H9 (cell line): ENCODE measurements around the gene EEF2K. TPM values are rescaled to one million over a fixed set of nuclear protein-coding genes. Genes with fewer than 3 reads are reported as not detected.

Experiments
- DNase-seq: peaks from one replicate; pipeline ENCODE4 v3.0.0-alpha.2; 2017
- H2AFZ ChIP-seq: one replicate; pipeline ENCODE4 v1.6.1; 2013; ENCODE audit warnings: mild to moderate bottlenecking, low read length, control low read depth, moderate library complexity
- H2AK5ac ChIP-seq: 2 replicates; pipeline ENCODE4 v1.6.1; 2013; ENCODE audit warnings: low read length, control low read depth, mixed read lengths; ENCODE audit not compliant: insufficient read length
- H2BK120ac ChIP-seq: one replicate; pipeline ENCODE4 v1.6.1; 2013; ENCODE audit warnings: low read depth, mild to moderate bottlenecking, low read length, control low read depth, inconsistent platforms; ENCODE audit not compliant: poor library complexity, severe bottlenecking
- H2BK12ac ChIP-seq: 2 replicates; pipeline ENCODE4 v1.6.1; 2013; ENCODE audit warnings: low read length, control low read depth, mixed read lengths, low read depth; ENCODE audit not compliant: insufficient read length
- H2BK15ac ChIP-seq: 2 replicates; pipeline ENCODE4 v1.6.1; 2013; ENCODE audit warnings: low read depth, low read length, control low read depth
- H2BK20ac ChIP-seq: one replicate; pipeline ENCODE4 v1.6.1; 2013; ENCODE audit warnings: low read depth, mild to moderate bottlenecking, low read length, control low read depth, inconsistent platforms; ENCODE audit not compliant: poor library complexity, severe bottlenecking
- H2BK5ac ChIP-seq: 2 replicates; pipeline ENCODE4 v1.6.1; 2013; ENCODE audit warnings: low read length, control low read depth, mixed read lengths; ENCODE audit not compliant: insufficient read length
- H3K14ac ChIP-seq: 2 replicates; pipeline ENCODE4 v1.6.1; 2013; ENCODE audit warnings: low read length, control low read depth; ENCODE audit not compliant: insufficient read depth
- H3K18ac ChIP-seq: 2 replicates; pipeline ENCODE4 v1.6.1; 2013; ENCODE audit warnings: low read depth, mild to moderate bottlenecking, mixed read lengths, low read length, control low read depth; ENCODE audit not compliant: insufficient read length
- H3K23ac ChIP-seq: 2 replicates; pipeline ENCODE4 v1.6.1; 2013; ENCODE audit warnings: low read length, control low read depth, mixed read lengths, low read depth; ENCODE audit not compliant: insufficient read length
- H3K23me2 ChIP-seq: 2 replicates; pipeline ENCODE4 v1.6.1; 2013; ENCODE audit warnings: low read depth, mild to moderate bottlenecking, mixed read lengths, low read length, control low read depth; ENCODE audit not compliant: insufficient read length, poor library complexity, severe bottlenecking
- H3K27ac ChIP-seq: 2 replicates; pipeline ENCODE4 v1.5.1; 2013; ENCODE audit warnings: low read length, control low read depth, mixed read lengths, low read depth; ENCODE audit not compliant: insufficient read length
- H3K27me3 ChIP-seq: 2 replicates; pipeline ENCODE4 v1.6.1; 2013; ENCODE audit warnings: low read length, control low read depth, inconsistent platforms; ENCODE audit not compliant: insufficient read depth
- H3K4ac ChIP-seq: 2 replicates; pipeline ENCODE4 v1.6.1; 2013; ENCODE audit warnings: low read depth, mild to moderate bottlenecking, control low read depth, inconsistent platforms, low read length, moderate library complexity
- H3K4me1 ChIP-seq: 2 replicates; pipeline ENCODE4 v1.6.1; 2013; ENCODE audit warnings: low read length, control low read depth, inconsistent platforms; ENCODE audit not compliant: insufficient read depth
- H3K4me2 ChIP-seq: 2 replicates; pipeline ENCODE4 v1.6.1; 2013; ENCODE audit warnings: low read length, control low read depth, mixed read lengths; ENCODE audit not compliant: insufficient read length, insufficient read depth
- H3K56ac ChIP-seq: 2 replicates; pipeline ENCODE4 v1.6.1; 2013; ENCODE audit warnings: low read depth, mild to moderate bottlenecking, mixed read lengths, low read length, control low read depth; ENCODE audit not compliant: insufficient read length
- H3K79me1 ChIP-seq: 2 replicates; pipeline ENCODE4 v1.6.1; 2013; ENCODE audit warnings: low read depth, mild to moderate bottlenecking, moderate library complexity, low read length, control low read depth, inconsistent platforms; ENCODE audit not compliant: insufficient read depth, poor library complexity, severe bottlenecking
- H3K79me2 ChIP-seq: 2 replicates; pipeline ENCODE4 v1.6.1; 2013; ENCODE audit warnings: low read length, control low read depth, inconsistent platforms; ENCODE audit not compliant: insufficient read depth
- H3K9ac ChIP-seq: 2 replicates; pipeline ENCODE4 v1.6.1; 2013; ENCODE audit warnings: low read length, control low read depth, mixed read lengths; ENCODE audit not compliant: insufficient read length; ENCODE audit errors: extremely low read depth
- H3K9me3 ChIP-seq: one replicate; pipeline ENCODE4 v1.6.1; 2013; ENCODE audit warnings: low read depth, low read length, inconsistent platforms; ENCODE audit not compliant: control insufficient read depth
- H3T11ph ChIP-seq: one replicate; pipeline ENCODE4 v1.6.1; 2013; ENCODE audit warnings: mild to moderate bottlenecking, low read length, control low read depth, inconsistent platforms
- H4K20me1 ChIP-seq: one replicate; pipeline ENCODE4 v1.6.1; 2013; ENCODE audit not compliant: control insufficient read depth, insufficient read length, insufficient read depth
- H4K5ac ChIP-seq: 2 replicates; pipeline ENCODE4 v1.6.1; 2013; ENCODE audit warnings: low read depth, mild to moderate bottlenecking, mixed read lengths, low read length, control low read depth; ENCODE audit not compliant: insufficient read length
- H4K8ac ChIP-seq: replicated peaks from 2 replicates; pipeline ENCODE4 v1.6.1; 2013; ENCODE audit warnings: low read length, control low read depth, mixed read lengths, low read depth; ENCODE audit not compliant: insufficient read length
- H4K91ac ChIP-seq: 2 replicates; pipeline ENCODE4 v1.6.1; 2013; ENCODE audit warnings: low read depth, mild to moderate bottlenecking, moderate library complexity, mixed read lengths, low read length, control low read depth; ENCODE audit not compliant: insufficient read length
- H3K27ac Mint-ChIP-seq, 3 experiments: 2 replicates in 2 of 3; 3 replicates in 1 of 3; pipeline ENCODE4 v1.8.0; 2020 to 2021; ENCODE audit warnings: mixed read lengths in 3 of 3, mild to moderate bottlenecking in 1 of 3, moderate library complexity in 1 of 3
- H3K27me3 Mint-ChIP-seq: 2 replicates; pipeline ENCODE4 v1.8.0; 2021; ENCODE audit warnings: low read depth, mild to moderate bottlenecking, moderate library complexity, mixed read lengths
- H3K36me3 Mint-ChIP-seq, 3 experiments: 2 replicates in 2 of 3; 3 replicates in 1 of 3; pipeline ENCODE4 v1.8.0; 2020 to 2021; ENCODE audit warnings: low read depth in 3 of 3, mixed read lengths in 3 of 3; ENCODE audit not compliant: insufficient read depth in 1 of 3
- H3K4me1 Mint-ChIP-seq, 2 experiments: 2 replicates each; pipeline ENCODE4 v1.8.0; 2020; ENCODE audit warnings: mixed read lengths in 2 of 2
- H3K4me3 Mint-ChIP-seq, 2 experiments: 2 replicates in 1 of 2; 3 replicates in 1 of 2; pipeline ENCODE4 v1.8.0; 2020 to 2021; ENCODE audit warnings: mild to moderate bottlenecking in 2 of 2, mixed read lengths in 2 of 2, moderate library complexity in 1 of 2
- H3K9me3 Mint-ChIP-seq, 2 experiments: 2 replicates in 1 of 2; 3 replicates in 1 of 2; pipeline ENCODE4 v1.8.0; 2020; ENCODE audit warnings: mild to moderate bottlenecking in 2 of 2, mixed read lengths in 2 of 2, moderate library complexity in 1 of 2
- WGBS: extraction: QIAGEN DNeasy Blood & Tissue Kit; methylation state at CpG from one replicate; pipeline ENCODE4 v1.1.7; 2013; ENCODE audit warnings: missing lambda C conversion rate, low lambda C conversion rate, mixed read lengths; ENCODE audit not compliant: insufficient read length; ENCODE audit errors: extremely low coverage; 5-methylcytosine and 5-hydroxymethylcytosine counted together
- total RNA-seq: library from RNA; stranded (reverse); gene quantifications from 2 replicates; pipeline ENCODE4 v1.2.1, GENCODE V29; 2021
- TF ChIP-seq, protein P1 (sequence below): fragments of 200-600 bp; sonication (generic); conservative IDR thresholded peaks from 3 replicates; pipeline ENCODE4 v1.8.0; 2021; ENCODE audit warnings: antibody characterized with exemption, mild to moderate bottlenecking

The EEF2K gene
- total RNA-seq, 1 experiment from 2014 or later: 20.7 TPM

DNA sequence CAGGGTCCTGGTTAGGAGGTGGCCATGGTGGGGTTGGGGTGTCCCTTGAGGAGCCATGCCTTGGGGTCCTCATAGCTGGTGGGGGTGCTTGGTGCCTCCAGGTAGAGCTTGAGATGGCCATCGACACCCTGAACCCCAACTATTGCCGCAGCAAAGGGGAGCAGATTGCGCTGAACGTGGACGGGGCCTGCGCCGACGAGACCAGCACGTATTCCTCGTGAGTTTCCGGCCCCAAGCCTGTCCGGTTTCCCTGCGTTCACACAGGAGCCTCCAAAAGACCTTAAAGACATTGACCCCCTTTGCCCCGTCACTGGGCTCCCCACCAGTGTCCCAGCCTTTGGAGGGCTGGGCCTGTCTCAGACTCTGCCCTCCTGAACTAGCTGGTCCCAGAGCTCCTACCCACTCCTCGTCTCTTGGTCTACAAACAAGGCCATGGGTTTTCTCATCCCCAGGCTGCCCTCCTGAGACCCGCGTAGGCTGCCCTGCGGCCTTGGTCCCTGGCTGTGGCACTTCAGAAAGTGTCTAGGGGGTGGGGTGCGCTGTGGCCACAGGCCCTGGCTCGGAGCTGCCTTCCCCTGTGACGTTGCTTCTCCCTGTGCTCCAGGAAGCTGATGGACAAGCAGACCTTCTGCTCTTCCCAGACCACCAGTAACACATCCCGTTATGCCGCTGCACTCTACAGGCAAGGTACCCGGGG is 102.9 kb downstream of the EEF2K start:
- Mint-ChIP-seq H3K27me3 (no peaks in the 10 kb centered on the region), H3K4me3 (no peak overlapping the region), H3K9me3 (no peaks in the 10 kb centered on the region; a peak in 1 of 5 replicates), H3K36me3 (peaks cover 23 to 82% (median 71%) of the 10 kb centered on the region in 3 experiments), H3K4me1 (peaks cover 0 to 6% of the 10 kb centered on the region in 2 experiments; a peak in 2 of 4 replicates), H3K27ac (no peak overlapping the region)
- TF ChIP-seq, protein P1, sequence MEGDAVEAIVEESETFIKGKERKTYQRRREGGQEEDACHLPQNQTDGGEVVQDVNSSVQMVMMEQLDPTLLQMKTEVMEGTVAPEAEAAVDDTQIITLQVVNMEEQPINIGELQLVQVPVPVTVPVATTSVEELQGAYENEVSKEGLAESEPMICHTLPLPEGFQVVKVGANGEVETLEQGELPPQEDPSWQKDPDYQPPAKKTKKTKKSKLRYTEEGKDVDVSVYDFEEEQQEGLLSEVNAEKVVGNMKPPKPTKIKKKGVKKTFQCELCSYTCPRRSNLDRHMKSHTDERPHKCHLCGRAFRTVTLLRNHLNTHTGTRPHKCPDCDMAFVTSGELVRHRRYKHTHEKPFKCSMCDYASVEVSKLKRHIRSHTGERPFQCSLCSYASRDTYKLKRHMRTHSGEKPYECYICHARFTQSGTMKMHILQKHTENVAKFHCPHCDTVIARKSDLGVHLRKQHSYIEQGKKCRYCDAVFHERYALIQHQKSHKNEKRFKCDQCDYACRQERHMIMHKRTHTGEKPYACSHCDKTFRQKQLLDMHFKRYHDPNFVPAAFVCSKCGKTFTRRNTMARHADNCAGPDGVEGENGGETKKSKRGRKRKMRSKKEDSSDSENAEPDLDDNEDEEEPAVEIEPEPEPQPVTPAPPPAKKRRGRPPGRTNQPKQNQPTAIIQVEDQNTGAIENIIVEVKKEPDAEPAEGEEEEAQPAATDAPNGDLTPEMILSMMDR: no peak
- no CpG with 5 or more reads among the region's 24 CpGs for WGBS
- Histone ChIP-seq H2BK20ac (no peak overlapping the region), H4K8ac (no peak overlapping the region), H2AFZ (no peak overlapping the region), H2AK5ac (no peak overlapping the region), H4K91ac (no peak overlapping the region), H4K20me1 (peaks cover 3% of the 10 kb centered on the region), H3K4me2 (no peak overlapping the region), H2BK120ac (no peak overlapping the region), H3K27ac (no peak overlapping the region), H2BK15ac (no peak overlapping the region; the same call in 1 of the 2 replicates), H2BK5ac (no peak overlapping the region), H3K9me3 (no peaks in the 10 kb centered on the region), H3K79me2 (peaks cover 2% of the 10 kb centered on the region; the same call in 1 of the 2 replicates), H2BK12ac (no peak overlapping the region), H3K18ac (no peak overlapping the region), H3K9ac (no peak overlapping the region), H3K79me1 (no peaks in the 10 kb centered on the region), H3K23ac (no peak overlapping the region), H3K4me1 (no peaks in the 10 kb centered on the region), H3T11ph (no peak overlapping the region), H3K23me2 (no peaks in the 10 kb centered on the region), H3K4ac (no peak overlapping the region), H3K27me3 (no peaks in the 10 kb centered on the region), H3K56ac (no peak overlapping the region), H3K14ac (no peak overlapping the region), H4K5ac (no peak overlapping the region)
- DNase-seq: no peak
